Measurements from ENCODE around the gene NR6A1.

The NR6A1 gene

GRCh38 chr9:124499216-124499615, 271.9 kb downstream of the NR6A1 start:
- Histone ChIP-seq H3K27ac (no peak overlapping the region), H3K4me2 (ENCODE audit: low read length) (no peak overlapping the region), H3K4me3 (ENCODE audit: low read depth, low read length) (no peak overlapping the region), H3K4me1 (no peaks in the 10 kb centered on the region), H3K79me2 (no peaks in the 10 kb centered on the region), H3K9me3 (ENCODE audit: control insufficient read depth, low read length) (no peaks in the 10 kb centered on the region), H2AFZ (no peak overlapping the region), H3K9ac (no peak overlapping the region), H3K36me3 (ENCODE audit: control insufficient read depth, insufficient read depth, low read length) (no peaks in the 10 kb centered on the region), H3K27me3 (ENCODE audit: control insufficient read depth, insufficient read depth, low read length) (peaks cover 8% of the 10 kb centered on the region)
- no peak for TF ChIP-seq CTCF (IDR thresholded peaks at IDR 0.05)

- peaks cover 3% of the 10 kb centered on the region for H3K27me3 ChIP-seq (ENCODE audit: control insufficient read depth, insufficient read depth, low read length)
- no peaks in the 10 kb centered on the region for H3K9me3 ChIP-seq (ENCODE audit: control insufficient read depth, low read length)
- H3K9ac ChIP-seq = no peak overlapping the region
- H3K36me3 ChIP-seq (ENCODE audit: control insufficient read depth, insufficient read depth, low read length) = no peaks in the 10 kb centered on the region
- H3K27ac ChIP-seq = no peak overlapping the region
- no peak overlapping the region for H3K4me2 ChIP-seq (ENCODE audit: low read length)
- TF ChIP-seq CTCF (IDR thresholded peaks at IDR 0.05) = no peak
- no peak overlapping the region for H3K4me3 ChIP-seq (ENCODE audit: low read depth, low read length)
- H3K4me1 ChIP-seq = no peaks in the 10 kb centered on the region
- H2AFZ ChIP-seq = no peak overlapping the region
- H3K79me2 ChIP-seq = no peaks in the 10 kb centered on the region
These were observed 272.5 kb downstream of the NR6A1 start for GRCh38 chr9:124498499-124499146.

- no peak overlapping the region for H3K4me2 ChIP-seq (ENCODE audit: low read length)
These were observed 273.1 kb downstream of the NR6A1 start for GRCh38 chr9:124498040-124498439.

GRCh38 chr9:124497441-124497840, 273.7 kb downstream of the NR6A1 start:
- Histone ChIP-seq H3K4me1 (no peaks in the 10 kb centered on the region), H3K9me3 (ENCODE audit: control insufficient read depth, low read length) (no peaks in the 10 kb centered on the region), H3K4me3 (ENCODE audit: low read depth, low read length) (no peak overlapping the region), H3K36me3 (ENCODE audit: control insufficient read depth, insufficient read depth, low read length) (no peaks in the 10 kb centered on the region), H3K27ac (no peak overlapping the region), H2AFZ (no peak overlapping the region), H3K27me3 (ENCODE audit: control insufficient read depth, insufficient read depth, low read length) (no peaks in the 10 kb centered on the region), H3K79me2 (no peaks in the 10 kb centered on the region), H3K9ac (no peak overlapping the region), H3K4me2 (ENCODE audit: low read length) (no peak overlapping the region)
- no peak for TF ChIP-seq CTCF (IDR thresholded peaks at IDR 0.05)

More at GRCh38 chr9:124498040-124498439, 273.1 kb downstream of the NR6A1 start:
- Histone ChIP-seq H3K4me3 (ENCODE audit: low read depth, low read length) (no peak overlapping the region), H3K27ac (no peak overlapping the region), H3K36me3 (ENCODE audit: control insufficient read depth, insufficient read depth, low read length) (no peaks in the 10 kb centered on the region), H2AFZ (no peak overlapping the region), H3K4me1 (no peaks in the 10 kb centered on the region), H3K9ac (no peak overlapping the region), H3K9me3 (ENCODE audit: control insufficient read depth, low read length) (no peaks in the 10 kb centered on the region), H3K79me2 (no peaks in the 10 kb centered on the region), H3K27me3 (ENCODE audit: control insufficient read depth, insufficient read depth, low read length) (no peaks in the 10 kb centered on the region)
- TF ChIP-seq CTCF (IDR thresholded peaks at IDR 0.05) = no peak

GRCh38 chr9:124496463-124496862, 274.6 kb downstream of the NR6A1 start:
- H3K79me2 ChIP-seq = no peaks in the 10 kb centered on the region
- no peak overlapping the region for H3K4me2 ChIP-seq (ENCODE audit: low read length)
- H3K9ac ChIP-seq = no peak overlapping the region
- no peak for TF ChIP-seq CTCF (IDR thresholded peaks at IDR 0.05)
- no peaks in the 10 kb centered on the region for H3K27me3 ChIP-seq (ENCODE audit: control insufficient read depth, insufficient read depth, low read length)
- H3K9me3 ChIP-seq (ENCODE audit: control insufficient read depth, low read length) = no peaks in the 10 kb centered on the region
- no peak overlapping the region for H3K4me3 ChIP-seq (ENCODE audit: low read depth, low read length)
- no peaks in the 10 kb centered on the region for H3K36me3 ChIP-seq (ENCODE audit: control insufficient read depth, insufficient read depth, low read length)
- H3K27ac ChIP-seq = no peak overlapping the region
- no peaks in the 10 kb centered on the region for H3K4me1 ChIP-seq
- no peak overlapping the region for H2AFZ ChIP-seq

All from parathyroid adenoma (tissue), 2 donors.